OCI-LY1 (cell line): ENCODE measurements around the gene RPSA.

Source experiments
- CTCF ChIP-seq: fragments of 200-600 bp; sonication (generic), shearing (Covaris generic); IDR thresholded peaks from 2 replicates; pipeline ENCODE4 v1.5.1; 2017; ENCODE audit warnings: mild to moderate bottlenecking, antibody characterized with exemption, low read length, moderate library complexity, mixed read lengths
- EZH2 ChIP-seq: fragments of 200-600 bp; sonication (generic), shearing (Covaris generic); IDR thresholded peaks from 2 replicates; pipeline ENCODE4 v1.8.0; 2017; ENCODE audit warnings: borderline replicate concordance, mixed run types, mild to moderate bottlenecking, antibody characterized with exemption, low read length, moderate library complexity, mixed read lengths

GRCh38 chr3:39384665-39385000 is 21.9 kb upstream of the RPSA start:
- TF ChIP-seq CTCF = no peak
- TF ChIP-seq EZH2 = no peak
